ENCODE data around the gene MARVELD1. TPM values are rescaled to one million over a fixed set of nuclear protein-coding genes. Genes with fewer than 3 reads are reported as not detected.

Gene MARVELD1
- total and polyA plus RNA-seq, 2 of the 8 experiments (the other 6 are each of a cell fraction or from before 2014, with no cell fraction given) = 28.1 to 37.3 TPM

DNA sequence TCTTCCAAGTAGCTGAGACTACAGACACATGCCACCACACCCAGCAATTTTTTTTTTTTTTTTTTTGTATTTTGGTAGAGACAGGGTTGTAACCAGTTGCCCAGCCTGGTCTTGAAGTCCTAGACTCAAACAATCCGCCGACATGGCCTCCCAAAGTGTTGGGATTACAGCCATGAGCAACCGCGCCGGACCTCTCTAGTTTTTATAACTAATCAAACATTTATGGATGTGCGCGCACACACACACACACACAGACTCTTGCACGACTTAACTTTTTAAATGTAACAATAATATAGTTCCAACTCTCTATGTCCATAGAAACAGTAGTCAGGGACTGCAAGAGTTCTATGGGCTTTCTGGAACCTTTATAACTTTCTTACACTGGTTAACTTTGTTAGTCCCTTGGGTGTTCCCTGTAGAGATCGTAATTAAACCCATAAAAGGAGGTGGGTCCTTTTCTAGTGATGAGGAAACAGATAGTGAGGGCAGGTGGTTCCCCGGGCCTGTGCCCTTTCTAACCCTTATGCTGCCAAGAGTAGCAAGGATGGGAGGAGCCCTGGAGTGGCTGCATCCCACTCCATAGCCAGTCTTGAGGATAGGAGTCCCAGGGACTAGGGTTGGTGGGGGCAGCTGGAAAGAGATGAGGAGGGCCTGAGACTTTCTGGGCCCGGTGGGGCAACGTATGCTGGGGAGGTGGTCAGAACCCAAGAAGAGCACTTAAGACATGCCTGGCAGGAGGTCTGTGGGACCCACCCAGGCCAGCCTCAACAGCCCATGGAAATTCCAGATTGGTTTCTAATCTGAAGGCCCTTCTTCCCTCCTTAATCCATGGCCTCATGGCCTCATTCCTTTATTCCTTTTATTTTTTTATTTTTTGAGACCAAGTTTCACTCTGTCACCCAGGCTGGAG lies 8.6 kb downstream of the MARVELD1 start:
- no peaks in the 10 kb centered on the region for H3K79me2 ChIP-seq (ENCODE audit: control insufficient read depth in 1 of 2, insufficient read depth in 2 of 2, low read length in 2 of 2)
- H4K20me1 ChIP-seq (replicated peaks in 1 of 2; ENCODE audit: control insufficient read depth in 1 of 2, insufficient read depth in 2 of 2, low read length in 2 of 2) = no peaks in the 10 kb centered on the region
- H2BK5ac ChIP-seq (ENCODE audit: low read depth, low read length) = no peak overlapping the region
- H3K79me1 ChIP-seq (ENCODE audit: low read depth, low read length) = 0 out of 2 replicates have a peak, but pooled peaks cover 2% of the 10 kb centered on the region
- FAIRE-seq (no peak), DNase-seq (ENCODE audit: low read depth in 1 of 2, low spot score in 2 of 2) (no peak)
- ChIA-PET CTCF (ENCODE audit: partially characterized antibody) (interaction anchor here (0.6 to 15.1 kb wide), 5 partner anchors 11 to 412 kb away, joined by 3 to 773 read pairs (median 23); partner anchors contain the start of genes MARVELD1 and R3HCC1L), POLR2A (ENCODE audit: partially characterized antibody) (interaction anchor here (0.7 to 15.1 kb wide), 5 partner anchors 9 to 59 kb away, joined by 3 to 234 read pairs (median 7); partner anchors contain the start of genes AVPI1, MARVELD1 and ZFYVE27)
- H3K23me2 ChIP-seq (ENCODE audit: low read depth, low read length) = no peaks in the 10 kb centered on the region
- no peak overlapping the region for H3K56ac ChIP-seq (replicated peaks; ENCODE audit: insufficient read length, low read depth, low read length)
- WGBS, 2 experiments (ENCODE audit: extremely low coverage in 1 of 2, insufficient coverage in 1 of 2, insufficient read length in 1 of 2, insufficient replicate concordance in 2 of 2, low coverage in 1 of 2, low lambda C conversion rate in 2 of 2, missing lambda C conversion rate in 1 of 2) = 85% methylated on average over 12 of the region's 12 CpGs; no CpG with 5 or more reads in 1 of the 2 experiments
- no peak overlapping the region for H3K4me2 ChIP-seq (ENCODE audit: insufficient read depth in 1 of 2, low read depth in 2 of 2, low read length in 2 of 2)
- H3K4me1 ChIP-seq (replicated peaks in 1 of 4; ENCODE audit: control insufficient read depth in 3 of 4, insufficient read depth in 4 of 4, low read length in 3 of 4) = peaks cover 0 to 11% (median 7%) of the 10 kb centered on the region in 4 experiments; a peak in 4 of 7 replicates
- no peak overlapping the region; the same call in 1 of the 2 replicates for H4K8ac ChIP-seq (ENCODE audit: extremely low read depth, insufficient read depth, low read length)
- H3K4me3 ChIP-seq (ENCODE audit: extremely low read depth in 1 of 4, insufficient read depth in 2 of 4, low read depth in 3 of 4, low read length in 4 of 4) = no peak overlapping the region
- H3K14ac ChIP-seq (ENCODE audit: insufficient read length) = no peak overlapping the region
- H2BK20ac ChIP-seq (ENCODE audit: low read length) = no peak overlapping the region
- no peaks in the 10 kb centered on the region for H3K27me3 ChIP-seq (replicated peaks in 1 of 4; ENCODE audit: control insufficient read depth in 3 of 4, extremely low read depth in 1 of 4, insufficient read depth in 3 of 4, low read length in 3 of 4)
- peaks cover 0 to 13% (median 3%) of the 10 kb centered on the region in 4 experiments; a peak in 3 of 8 replicates for H3K36me3 ChIP-seq (ENCODE audit: control insufficient read depth in 2 of 4, insufficient read depth in 4 of 4, low read length in 3 of 4)
- no peak overlapping the region for H4K5ac ChIP-seq (ENCODE audit: insufficient read length, low read depth, low read length)
- no peak overlapping the region for H2AFZ ChIP-seq (ENCODE audit: low read length)
- H2BK120ac ChIP-seq (replicated peaks; ENCODE audit: low read depth, low read length) = no peak overlapping the region
- no peak overlapping the region for H3K18ac ChIP-seq (ENCODE audit: extremely low read depth, low read length)
- H3K9ac ChIP-seq (replicated peaks in 1 of 4; ENCODE audit: extremely low read depth in 1 of 4, low read depth in 3 of 4, low read length in 3 of 4) = no peak overlapping the region
- H4K91ac ChIP-seq (replicated peaks; ENCODE audit: insufficient read length, low read length) = no peak overlapping the region
- H2BK12ac ChIP-seq (ENCODE audit: low read depth, low read length) = no peak overlapping the region
- H3K4ac ChIP-seq (replicated peaks; ENCODE audit: insufficient read length, low read depth, low read length) = no peak overlapping the region
- H3K23ac ChIP-seq (ENCODE audit: insufficient read length) = no peak overlapping the region
- H3K27ac ChIP-seq (ENCODE audit: low read depth, low read length) = no peak overlapping the region
- no peaks in the 10 kb centered on the region for H3K9me3 ChIP-seq (ENCODE audit: insufficient read depth in 2 of 2, low read depth in 1 of 2, low read length in 1 of 2)
- H2BK15ac ChIP-seq (ENCODE audit: low read length) = no peak overlapping the region
- H2AK5ac ChIP-seq (ENCODE audit: low read depth, low read length) = no peak overlapping the region
- TF ChIP-seq KDM1A (IDR thresholded peaks at IDR 0.05; ENCODE audit: borderline replicate concordance, low read length) (no peak), PHF8 (conservative IDR thresholded peaks at IDR 0.05; ENCODE audit: low read depth, low read length) (no peak), SAP30 (IDR thresholded peaks at IDR 0.05; ENCODE audit: insufficient read depth, insufficient replicate concordance, low read length) (no peak), GABPA (IDR thresholded peaks at IDR 0.05; ENCODE audit: borderline replicate concordance, insufficient read depth, low read length) (no peak), RXRA (IDR thresholded peaks at IDR 0.05; ENCODE audit: insufficient read depth, low read depth, low read length) (no peak), NRF1 (IDR thresholded peaks at IDR 0.05; ENCODE audit: low read depth, low read length) (no peak), TEAD4 (IDR thresholded peaks at IDR 0.05; ENCODE audit: low read depth, low read length) (no peak)
- TF ChIP-seq, protein P1, sequence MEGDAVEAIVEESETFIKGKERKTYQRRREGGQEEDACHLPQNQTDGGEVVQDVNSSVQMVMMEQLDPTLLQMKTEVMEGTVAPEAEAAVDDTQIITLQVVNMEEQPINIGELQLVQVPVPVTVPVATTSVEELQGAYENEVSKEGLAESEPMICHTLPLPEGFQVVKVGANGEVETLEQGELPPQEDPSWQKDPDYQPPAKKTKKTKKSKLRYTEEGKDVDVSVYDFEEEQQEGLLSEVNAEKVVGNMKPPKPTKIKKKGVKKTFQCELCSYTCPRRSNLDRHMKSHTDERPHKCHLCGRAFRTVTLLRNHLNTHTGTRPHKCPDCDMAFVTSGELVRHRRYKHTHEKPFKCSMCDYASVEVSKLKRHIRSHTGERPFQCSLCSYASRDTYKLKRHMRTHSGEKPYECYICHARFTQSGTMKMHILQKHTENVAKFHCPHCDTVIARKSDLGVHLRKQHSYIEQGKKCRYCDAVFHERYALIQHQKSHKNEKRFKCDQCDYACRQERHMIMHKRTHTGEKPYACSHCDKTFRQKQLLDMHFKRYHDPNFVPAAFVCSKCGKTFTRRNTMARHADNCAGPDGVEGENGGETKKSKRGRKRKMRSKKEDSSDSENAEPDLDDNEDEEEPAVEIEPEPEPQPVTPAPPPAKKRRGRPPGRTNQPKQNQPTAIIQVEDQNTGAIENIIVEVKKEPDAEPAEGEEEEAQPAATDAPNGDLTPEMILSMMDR (IDR thresholded peaks at IDR 0.05; ENCODE audit: control extremely low read depth in 1 of 3, insufficient read depth in 1 of 3, low read depth in 1 of 3, low read length in 3 of 3) = no peak
